GM12878 (cell line): Measurements from ENCODE around the gene CCDC88A. TPM values are rescaled to one million over a fixed set of nuclear protein-coding genes. Genes with fewer than 3 reads are reported as not detected.

Experiments
- BCL3 ChIP-seq: IDR thresholded peaks from 2 replicates; pipeline ENCODE4 v1.6.1; 2011; ENCODE audit warnings: borderline replicate concordance, low read depth, mild to moderate bottlenecking, moderate library complexity, low read length; ENCODE audit not compliant: insufficient read depth, poor library complexity, severe bottlenecking
- CREM ChIP-seq: IDR thresholded peaks from 2 replicates; pipeline ENCODE4 v1.6.1; 2014; ENCODE audit warnings: antibody characterized with exemption, low read depth
- EP300 ChIP-seq, 2 experiments: fragments of 150-350 bp in 1 of 2; IDR thresholded peaks; 2 replicates each; pipeline ENCODE4 v1.6.1; 2011 to 2012; ENCODE audit warnings: low read depth in 2 of 2, low read length in 2 of 2, borderline replicate concordance in 1 of 2, improper control_type of control experiment in 1 of 2, inconsistent platforms in 1 of 2; ENCODE audit not compliant: control insufficient read depth in 1 of 2
- FOXM1 ChIP-seq: IDR thresholded peaks from 2 replicates; pipeline ENCODE4 v1.6.1; 2012; ENCODE audit warnings: low read depth, mild to moderate bottlenecking, inconsistent platforms, low read length, moderate library complexity
- GABPA ChIP-seq: IDR thresholded peaks from 2 replicates; pipeline ENCODE4 v1.6.1; 2014; ENCODE audit warnings: antibody characterized with exemption, low read depth, mild to moderate bottlenecking, inconsistent platforms
- MAX ChIP-seq: IDR thresholded peaks from 2 replicates; pipeline ENCODE4 v1.6.1; 2012; ENCODE audit warnings: low read depth, low read length, improper control_type of control experiment
- MEF2B ChIP-seq: fragments of 450-650 bp; IDR thresholded peaks from 2 replicates; pipeline ENCODE4 v1.6.1; 2018; ENCODE audit warnings: mild to moderate bottlenecking, moderate library complexity; ENCODE audit not compliant: partially characterized antibody, poor library complexity, severe bottlenecking
- MTA2 ChIP-seq: fragments of 450-650 bp; IDR thresholded peaks from 2 replicates; pipeline ENCODE4 v1.6.1; 2016; ENCODE audit warnings: low read depth, mild to moderate bottlenecking, moderate library complexity
- NFIC ChIP-seq: IDR thresholded peaks from 2 replicates; pipeline ENCODE4 v1.6.1; 2012; ENCODE audit warnings: low read depth, mild to moderate bottlenecking, inconsistent platforms, low read length, moderate library complexity
- RB1 ChIP-seq: fragments of 450-650 bp; formaldehyde crosslinking; IDR thresholded peaks from 2 replicates; pipeline ENCODE4 v1.6.1; 2017; ENCODE audit warnings: mild to moderate bottlenecking, borderline replicate concordance
- SP1 ChIP-seq: IDR thresholded peaks from one replicate; pipeline ENCODE4 v1.6.1; 2011; ENCODE audit warnings: low read depth, low read length
- TCF12 ChIP-seq: IDR thresholded peaks from 2 replicates; pipeline ENCODE4 v1.6.1; 2011; ENCODE audit warnings: low read depth, mild to moderate bottlenecking, low read length
- ZBTB40 ChIP-seq: fragments of 450-650 bp; IDR thresholded peaks from 2 replicates; pipeline ENCODE4 v1.6.1; 2016; ENCODE audit warnings: mild to moderate bottlenecking, moderate library complexity, borderline replicate concordance
- ZNF687 ChIP-seq: fragments of 450-650 bp; IDR thresholded peaks from 2 replicates; pipeline ENCODE4 v1.6.1; 2017; ENCODE audit warnings: mild to moderate bottlenecking, moderate library complexity
- polyA plus RNA-seq, 11 experiments: library from polyadenylated mRNA; depleted of rRNA in 4 of 11; unstranded in 6 of 11; stranded (reverse) in 5 of 11; fragments of >200 nt; fragmentation: Nextera tagmentation in 4 of 11; fragmentation: Illumina TruSeq in 1 of 11; extraction: Ambion mirVana in 4 of 11; extraction: Trizol in 1 of 11; gene quantifications; 1 replicate in 1 of 11; 2 replicates in 10 of 11; pipeline versions ENCODE4 v1.2.1 to v1.2.3, GENCODE V29; 2011 to 2016; ENCODE audit warnings: inconsistent platforms in 2 of 11, missing spikeins in 2 of 11, low read depth in 1 of 11
- total RNA-seq, 4 experiments: library from RNA; depleted of rRNA in 3 of 4; stranded (reverse); fragments of >200 nt in 3 of 4; fragmentation: Illumina TruSeq in 1 of 4; extraction: Trizol in 1 of 4; gene quantifications; 2 replicates each; pipeline versions ENCODE4 v1.2.1 to v1.2.3, GENCODE V29; 2013 to 2021
- TF ChIP-seq, protein P1 (sequence below): IDR thresholded peaks from 2 replicates; pipeline ENCODE4 v1.6.1; 2012; ENCODE audit warnings: mild to moderate bottlenecking, low read depth, low read length

Gene CCDC88A
- total and polyA plus RNA-seq, 10 of the 15 experiments (the other 5 are each of a cell fraction or from before 2014, with no cell fraction given) = 1.8 to 71.6 (median 45.9) TPM

DNA sequence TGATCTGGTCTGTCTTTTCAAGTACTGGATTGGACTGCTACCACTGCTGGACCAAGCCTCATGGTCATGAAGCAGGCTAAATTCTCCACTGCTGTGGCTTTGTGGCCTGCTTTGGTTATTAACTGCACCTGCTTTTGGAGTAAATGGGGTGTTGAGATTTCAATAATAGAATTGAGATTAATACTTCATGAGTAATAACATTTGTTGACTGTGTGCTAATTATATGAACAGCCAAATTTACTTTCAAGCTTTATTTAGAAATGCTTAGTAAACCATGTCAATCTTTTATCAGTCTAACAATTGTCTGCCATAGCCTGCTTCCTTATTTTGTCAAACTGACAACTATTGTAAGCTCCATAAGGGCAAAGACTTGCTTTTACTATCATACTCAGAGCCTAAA, 123.3 kb downstream of the CCDC88A start (continued):
- peak; percentile 78 for TF ChIP-seq MEF2B
- TF ChIP-seq CREM = peak; percentile 70; the same call in 1 of the 2 replicates
- 0 out of 2 replicates have a peak, but pooled peaks have one; percentile 39 for TF ChIP-seq ZBTB40
- peak; percentile 65; the same call in 1 of the 2 replicates for TF ChIP-seq TCF12
- peak in 1 of 2 experiments; percentile 49; a peak in 1 of 4 replicates for TF ChIP-seq EP300 (IDR thresholded peaks at IDR 0.05; ENCODE audit: borderline replicate concordance in 1 of 2, control insufficient read depth in 1 of 2, low read depth in 2 of 2, low read length in 2 of 2)
- TF ChIP-seq MTA2 = peak; percentile 51; the same call in 1 of the 2 replicates
- TF ChIP-seq, protein P1, sequence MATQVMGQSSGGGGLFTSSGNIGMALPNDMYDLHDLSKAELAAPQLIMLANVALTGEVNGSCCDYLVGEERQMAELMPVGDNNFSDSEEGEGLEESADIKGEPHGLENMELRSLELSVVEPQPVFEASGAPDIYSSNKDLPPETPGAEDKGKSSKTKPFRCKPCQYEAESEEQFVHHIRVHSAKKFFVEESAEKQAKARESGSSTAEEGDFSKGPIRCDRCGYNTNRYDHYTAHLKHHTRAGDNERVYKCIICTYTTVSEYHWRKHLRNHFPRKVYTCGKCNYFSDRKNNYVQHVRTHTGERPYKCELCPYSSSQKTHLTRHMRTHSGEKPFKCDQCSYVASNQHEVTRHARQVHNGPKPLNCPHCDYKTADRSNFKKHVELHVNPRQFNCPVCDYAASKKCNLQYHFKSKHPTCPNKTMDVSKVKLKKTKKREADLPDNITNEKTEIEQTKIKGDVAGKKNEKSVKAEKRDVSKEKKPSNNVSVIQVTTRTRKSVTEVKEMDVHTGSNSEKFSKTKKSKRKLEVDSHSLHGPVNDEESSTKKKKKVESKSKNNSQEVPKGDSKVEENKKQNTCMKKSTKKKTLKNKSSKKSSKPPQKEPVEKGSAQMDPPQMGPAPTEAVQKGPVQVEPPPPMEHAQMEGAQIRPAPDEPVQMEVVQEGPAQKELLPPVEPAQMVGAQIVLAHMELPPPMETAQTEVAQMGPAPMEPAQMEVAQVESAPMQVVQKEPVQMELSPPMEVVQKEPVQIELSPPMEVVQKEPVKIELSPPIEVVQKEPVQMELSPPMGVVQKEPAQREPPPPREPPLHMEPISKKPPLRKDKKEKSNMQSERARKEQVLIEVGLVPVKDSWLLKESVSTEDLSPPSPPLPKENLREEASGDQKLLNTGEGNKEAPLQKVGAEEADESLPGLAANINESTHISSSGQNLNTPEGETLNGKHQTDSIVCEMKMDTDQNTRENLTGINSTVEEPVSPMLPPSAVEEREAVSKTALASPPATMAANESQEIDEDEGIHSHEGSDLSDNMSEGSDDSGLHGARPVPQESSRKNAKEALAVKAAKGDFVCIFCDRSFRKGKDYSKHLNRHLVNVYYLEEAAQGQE = 0 out of 2 replicates have a peak, but pooled peaks have one; percentile 14
- TF ChIP-seq NFIC = peak; percentile 88
- peak; percentile 58; the same call in 1 of the 2 replicates for TF ChIP-seq GABPA
- TF ChIP-seq ZNF687 = no peak
- TF ChIP-seq RB1 = no peak
- TF ChIP-seq SP1 = peak; percentile 18
- TF ChIP-seq MAX = no peak
- peak; percentile 14 for TF ChIP-seq BCL3
- peak; percentile 92; the same call in 1 of the 2 replicates for TF ChIP-seq FOXM1
